ENCODE results near the gene SPATA16.

SPATA16 gene

DNA sequence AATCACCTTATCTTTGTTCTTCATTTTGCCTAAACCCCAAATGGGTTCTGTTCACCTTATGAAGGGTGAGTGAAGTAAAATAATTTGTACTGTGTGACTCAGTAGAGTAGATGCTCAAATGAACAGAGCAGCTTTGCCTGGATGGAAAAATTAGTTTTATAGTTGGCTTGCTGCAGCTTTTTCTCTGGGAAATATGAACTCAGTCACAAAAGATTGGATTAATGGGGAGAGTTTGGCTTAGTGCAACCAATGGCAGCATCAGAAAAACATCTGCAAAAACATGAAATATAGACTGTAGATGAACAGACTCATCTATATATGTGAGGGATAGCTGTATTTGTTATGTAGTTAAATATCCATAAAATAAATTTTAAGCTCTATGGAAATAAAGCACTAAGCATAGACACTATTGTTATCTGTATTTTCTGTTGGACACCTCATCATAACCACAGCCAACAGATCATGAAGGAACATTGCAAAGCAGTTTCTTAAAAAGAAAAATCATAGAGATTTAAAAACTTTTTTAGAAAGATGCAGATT is 209.2 kb downstream of the SPATA16 start:
- no peak for TF ChIP-seq CTCF (IDR thresholded peaks at IDR 0.05; ENCODE audit: extremely low read depth, insufficient read depth, missing control alignments)
- DNase-seq (ENCODE audit: low spot score), result no peak
- in situ Hi-C loops (cut with MboI; ENCODE audit: low pct_unique_long_range_greater_than_20kb, low sequenced_read_pairs, unreplicated experiment), result no loop called here

DNA sequence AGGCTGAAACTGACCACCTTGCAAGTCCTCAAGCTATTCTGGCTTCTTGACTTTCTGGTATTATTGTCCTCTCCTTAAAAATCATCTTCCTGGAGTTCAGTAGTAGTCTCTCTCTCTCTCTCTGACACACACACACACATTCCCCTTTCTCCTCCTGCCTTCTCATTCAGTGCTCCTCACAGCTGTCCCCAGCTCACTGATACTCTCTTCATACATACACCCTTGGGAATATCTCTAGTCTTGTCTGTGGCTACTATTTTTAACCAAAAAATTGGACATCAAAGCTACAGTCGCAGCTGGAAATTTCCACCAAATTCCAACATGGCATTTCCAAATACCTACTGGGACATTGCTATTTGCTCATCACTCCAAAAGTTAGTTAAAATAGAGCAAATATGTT is 211.6 kb downstream of the SPATA16 start:
- no peak for DNase-seq (ENCODE audit: low spot score)
- in situ Hi-C loops (cut with MboI; ENCODE audit: low pct_unique_long_range_greater_than_20kb, low sequenced_read_pairs, unreplicated experiment), result no loop called here

GRCh38 chr3:172924546-172924945 is 216.5 kb downstream of the SPATA16 start:
- in situ Hi-C loops (cut with MboI; ENCODE audit: low pct_unique_long_range_greater_than_20kb, low sequenced_read_pairs, unreplicated experiment), result no loop called here
- no peak for DNase-seq (ENCODE audit: low spot score)
- no peak for TF ChIP-seq CTCF (IDR thresholded peaks at IDR 0.05; ENCODE audit: extremely low read depth, insufficient read depth, missing control alignments)

More for the DNA sequence above, 211.6 kb downstream of the SPATA16 start:
- no peak for TF ChIP-seq CTCF (IDR thresholded peaks at IDR 0.05; ENCODE audit: extremely low read depth, insufficient read depth, missing control alignments)

DNA sequence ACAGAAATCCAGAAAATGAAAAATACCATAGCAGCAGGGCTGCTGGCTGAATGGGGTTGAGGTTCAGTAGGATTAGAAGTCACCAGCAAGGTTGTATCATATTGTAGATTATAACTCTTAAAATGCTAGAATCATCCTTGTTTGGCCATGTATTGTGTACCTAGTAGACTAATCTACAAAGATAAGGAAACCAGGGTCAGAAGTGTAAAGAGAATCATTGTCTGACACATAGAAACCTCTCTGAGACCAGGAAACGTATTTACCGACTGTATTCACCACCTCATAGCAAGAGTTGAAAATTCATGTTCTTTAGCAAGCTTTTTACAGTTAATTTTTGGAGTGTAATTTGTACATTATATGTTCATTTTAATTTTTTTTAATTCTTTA is 221.7 kb downstream of the SPATA16 start:
- no peak for DNase-seq (ENCODE audit: low spot score)
- in situ Hi-C loops (cut with MboI; ENCODE audit: low pct_unique_long_range_greater_than_20kb, low sequenced_read_pairs, unreplicated experiment), result no loop called here
- TF ChIP-seq CTCF (IDR thresholded peaks at IDR 0.05; ENCODE audit: extremely low read depth, insufficient read depth, missing control alignments), result no peak

- DNase-seq (ENCODE audit: low spot score), result no peak
- in situ Hi-C loops (cut with MboI; ENCODE audit: low pct_unique_long_range_greater_than_20kb, low sequenced_read_pairs, unreplicated experiment), result no loop called here
- no peak for TF ChIP-seq CTCF (IDR thresholded peaks at IDR 0.05; ENCODE audit: extremely low read depth, insufficient read depth, missing control alignments)
Measured at GRCh38 chr3:172918568-172919296, 222.3 kb downstream of the SPATA16 start.

DNA sequence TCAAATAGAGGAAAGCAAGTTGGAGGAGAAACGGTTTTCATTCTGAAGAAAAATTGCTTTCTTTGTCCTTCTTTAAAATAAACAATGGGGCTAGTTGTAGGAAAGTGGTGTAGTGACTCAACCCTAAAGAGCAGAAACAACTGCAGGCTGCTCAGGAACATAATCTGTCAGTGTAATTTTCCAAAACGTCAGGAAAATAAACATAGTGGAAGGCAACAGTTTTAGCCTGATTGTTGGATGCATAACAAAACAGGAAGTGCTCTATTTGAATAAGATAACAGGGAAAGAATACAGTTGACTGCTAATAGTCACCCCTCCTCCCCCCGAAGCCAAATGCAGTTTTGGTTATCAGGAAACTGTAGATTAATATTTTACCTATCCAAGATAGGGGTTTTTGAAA is 222.9 kb downstream of the SPATA16 start:
- DNase-seq (ENCODE audit: low spot score), result no peak
- in situ Hi-C loops (cut with MboI; ENCODE audit: low pct_unique_long_range_greater_than_20kb, low sequenced_read_pairs, unreplicated experiment), result no loop called here
- TF ChIP-seq CTCF (IDR thresholded peaks at IDR 0.05; ENCODE audit: extremely low read depth, insufficient read depth, missing control alignments), result no peak
